A549 treated with GW870086 at 1 μM for 4 hours (cell line): Measurements from ENCODE around the gene CALU. TPM values are rescaled to one million over a fixed set of nuclear protein-coding genes. Genes with fewer than 3 reads are reported as not detected.

Experiments used
- total RNA-seq: library from RNA; stranded (reverse); fragments of 200-300 nt; extraction: Qiagen RNA extraction; gene quantifications from 5 replicates; pipeline ENCODE4 v1.2.3, GENCODE V29; 2022; ENCODE audit warnings: low read depth

The CALU gene
- 124 to 198 TPM (median 160 TPM) in 5 replicates for total RNA-seq

GRCh38 chr7:128739048-128739962 is at the start of gene CALU:
CALU (plus strand) TSS chr7:128739359; CDS start chr7:128748584, 9,225 bp downstream.

GRCh38 chr7:128775744-128776474 is 36.8 kb downstream of the CALU start, which contains the start of gene OPN1SW:
OPN1SW (minus strand) TSS chr7:128775794; CDS start chr7:128775781, 13 bp downstream.

GRCh38 chr7:128791121-128791971 is 52.2 kb downstream of the CALU start, which contains the start of gene CCDC136:
CCDC136 (plus strand) TSS chr7:128791968; CDS start chr7:128792412, 444 bp downstream.

Other genes starting within 250 kb of the CALU start
- 0.25 to 0.73 TPM (median 0.53 TPM) in 5 replicates for gene GARIN1A, start 67.1 kb upstream of the CALU start, total RNA-seq
- gene OPN1SW, start 36.4 kb downstream of the CALU start, total RNA-seq, result not detected in 5 replicates
- gene CCDC136, start 52.6 kb downstream of the CALU start, total RNA-seq, result 1.1 to 2.3 TPM (median 2.2 TPM) in 5 replicates
- 3.7 to 5.9 TPM (median 4.7 TPM) in 5 replicates for gene FLNC, start 91.0 kb downstream of the CALU start, total RNA-seq
- 240 to 271 TPM (median 252 TPM) in 5 replicates for gene ATP6V1F, start 123.5 kb downstream of the CALU start, total RNA-seq
- gene KCP, start 171.3 kb downstream of the CALU start, total RNA-seq, result 0.09 to 0.18 TPM (median 0.14 TPM) in 5 replicates
- gene IRF5, start 198.6 kb downstream of the CALU start, total RNA-seq, result 12.5 to 15.9 TPM (median 14.1 TPM) in 5 replicates